Measurements from ENCODE around the gene DYRK1A.

Gene DYRK1A

GRCh38 chr21:37419228-37419906, 52.8 kb downstream of the DYRK1A start:
- no peak for DNase-seq (ENCODE audit: low read depth)

- no peak for DNase-seq (ENCODE audit: low read depth)
These were observed 54.7 kb downstream of the DYRK1A start for GRCh38 chr21:37421306-37421705.

- DNase-seq (ENCODE audit: low read depth): no peak
These were observed 55.8 kb downstream of the DYRK1A start for GRCh38 chr21:37422382-37422781.

GRCh38 chr21:37423103-37423502, 56.5 kb downstream of the DYRK1A start:
- DNase-seq (ENCODE audit: low read depth): no peak

GRCh38 chr21:37424396-37424795, 57.8 kb downstream of the DYRK1A start:
- no peak for DNase-seq (ENCODE audit: low read depth)

- DNase-seq (ENCODE audit: low read depth): no peak
These were observed 58.4 kb downstream of the DYRK1A start for GRCh38 chr21:37425001-37425400.

- no peak for DNase-seq (ENCODE audit: low read depth)
These were observed 59.1 kb downstream of the DYRK1A start for GRCh38 chr21:37425684-37426083.

GRCh38 chr21:37427221-37427620, 60.6 kb downstream of the DYRK1A start:
- DNase-seq (ENCODE audit: low read depth): no peak

GRCh38 chr21:37429356-37429755, 62.8 kb downstream of the DYRK1A start:
- DNase-seq (ENCODE audit: low read depth): no peak

GRCh38 chr21:37430184-37430821, 63.7 kb downstream of the DYRK1A start:
- no peak for DNase-seq (ENCODE audit: low read depth)

- no peak for DNase-seq (ENCODE audit: low read depth)
These were observed 64.7 kb downstream of the DYRK1A start for GRCh38 chr21:37431243-37431642.

- no peak for DNase-seq (ENCODE audit: low read depth)
These were observed 66.3 kb downstream of the DYRK1A start for GRCh38 chr21:37432710-37433455.

- no peak for DNase-seq (ENCODE audit: low read depth)
These were observed 66.9 kb downstream of the DYRK1A start for GRCh38 chr21:37433456-37433840.

GRCh38 chr21:37435120-37435519, 68.5 kb downstream of the DYRK1A start:
- DNase-seq (ENCODE audit: low read depth): no peak

- DNase-seq (ENCODE audit: low read depth): no peak
These were observed 69.1 kb downstream of the DYRK1A start for GRCh38 chr21:37435711-37436110.

- no peak for DNase-seq (ENCODE audit: low read depth)
These were observed 69.6 kb downstream of the DYRK1A start for GRCh38 chr21:37436174-37436573.

- no peak for DNase-seq (ENCODE audit: low read depth)
These were observed 71.0 kb downstream of the DYRK1A start for GRCh38 chr21:37437376-37438080.

GRCh38 chr21:37443683-37444082, 77.1 kb downstream of the DYRK1A start:
- DNase-seq (ENCODE audit: low read depth): no peak

GRCh38 chr21:37445228-37445627, 78.7 kb downstream of the DYRK1A start:
- no peak for DNase-seq (ENCODE audit: low read depth)

GRCh38 chr21:37446552-37446951, 80.0 kb downstream of the DYRK1A start:
- DNase-seq (ENCODE audit: low read depth): no peak

- DNase-seq (ENCODE audit: low read depth): no peak
These were observed 80.8 kb downstream of the DYRK1A start for GRCh38 chr21:37447288-37447936.

GRCh38 chr21:37449302-37449937, 82.8 kb downstream of the DYRK1A start:
- no peak for DNase-seq (ENCODE audit: low read depth)
